Measurements from ENCODE around the gene BATF.

BATF gene

DNA sequence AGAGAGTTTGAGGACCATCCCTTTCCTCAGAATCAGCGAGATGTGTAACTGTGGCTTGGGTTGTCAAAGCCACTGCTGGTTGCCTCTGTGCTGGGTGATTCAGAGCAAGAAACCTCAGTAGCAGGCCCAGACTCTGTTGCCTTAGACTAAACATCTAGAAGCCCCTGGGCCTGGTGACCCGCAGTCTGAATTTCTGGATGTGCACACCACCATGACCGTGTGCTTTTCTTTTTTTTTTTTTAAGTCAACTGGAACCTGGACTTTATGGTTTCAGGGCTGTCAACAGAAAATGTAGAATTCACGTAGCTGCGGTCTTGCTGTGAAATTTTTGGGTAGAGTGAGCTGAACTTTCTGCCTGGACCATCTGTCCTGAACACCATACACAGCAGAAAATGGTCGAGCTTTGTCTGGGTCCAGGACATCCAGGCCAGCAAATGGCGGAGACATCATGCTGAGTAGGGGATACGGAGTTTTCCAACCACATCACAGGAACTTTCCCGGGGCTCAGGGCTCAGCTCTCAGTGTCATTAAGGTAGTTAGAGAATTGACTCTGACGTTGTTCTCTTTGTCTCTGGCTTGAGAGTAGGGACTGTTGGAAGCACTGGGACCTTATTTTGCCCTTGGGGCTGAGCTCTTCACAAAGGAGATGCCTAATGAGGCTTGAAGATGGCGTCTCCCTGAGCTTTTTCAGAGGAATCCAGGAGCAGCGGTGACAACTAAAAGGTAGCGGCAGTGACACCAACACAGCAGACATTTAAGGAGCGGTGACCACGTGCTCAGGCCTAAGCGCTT lies 23.0 kb upstream of the BATF start:
- peaks cover 11% of the 10 kb centered on the region for H3K4me1 ChIP-seq (ENCODE audit: control insufficient read depth, insufficient read depth, low read length)
- TF ChIP-seq ZNF596 (tag by site-specific recombination; IDR thresholded peaks at IDR 0.05) (no peak), ZSCAN23 (tag by site-specific recombination; IDR thresholded peaks at IDR 0.05) (no peak), ZBTB26 (tag by site-specific recombination; optimal IDR thresholded peaks at IDR 0.05) (no peak), ZNF621 (tag by site-specific recombination; IDR thresholded peaks at IDR 0.05) (no peak), ZNF513 (tag by site-specific recombination; IDR thresholded peaks at IDR 0.05) (no peak), ZNF610 (tag by site-specific recombination; IDR thresholded peaks at IDR 0.05; ENCODE audit: borderline replicate concordance) (no peak), ZNF175 (tag by site-specific recombination; IDR thresholded peaks at IDR 0.05) (no peak), ZSCAN30 (tag by site-specific recombination; IDR thresholded peaks at IDR 0.05) (no peak), ZNF654 (tag by site-specific recombination; IDR thresholded peaks at IDR 0.05; ENCODE audit: low read depth) (no peak), PRDM1 (tag by site-specific recombination; IDR thresholded peaks at IDR 0.05) (no peak), ZFHX2 (tag by site-specific recombination; conservative IDR thresholded peaks at IDR 0.05) (no peak), SP3 (tag by site-specific recombination; IDR thresholded peaks at IDR 0.05) (no peak), ZNF350 (tag by site-specific recombination; IDR thresholded peaks at IDR 0.05) (no peak), ZBTB8A (tag by site-specific recombination; IDR thresholded peaks at IDR 0.05) (no peak), ZNF2 (tag by site-specific recombination; IDR thresholded peaks at IDR 0.05) (no peak), ZNF521 (tag by site-specific recombination; IDR thresholded peaks at IDR 0.05) (no peak), ZNF114 (tag by site-specific recombination; IDR thresholded peaks at IDR 0.05) (no peak), ZNF155 (tag by site-specific recombination; IDR thresholded peaks at IDR 0.05) (no peak), RBAK (tag by site-specific recombination; IDR thresholded peaks at IDR 0.05) (no peak)
- H3K4me3 ChIP-seq (ENCODE audit: low read depth, low read length) = no peak overlapping the region
- POLR2A ChIA-PET = no interaction called here
- CTCF ChIA-PET = interaction anchor here (0.7 to 1.6 kb wide), 4 partner anchors 10 to 195 kb away, joined by 3 to 8 read pairs (median 4); no protein-coding TSS in a partner anchor
- H3K27ac ChIP-seq (ENCODE audit: extremely low read depth, low read depth, low read length) = no peak overlapping the region
- no peaks in the 10 kb centered on the region for H3K36me3 ChIP-seq (ENCODE audit: control insufficient read depth in 2 of 2, insufficient read depth in 1 of 2, low read length in 2 of 2)
- no peaks in the 10 kb centered on the region for H3K9me3 ChIP-seq (ENCODE audit: control insufficient read depth, insufficient read depth, low read depth, low read length)

DNA sequence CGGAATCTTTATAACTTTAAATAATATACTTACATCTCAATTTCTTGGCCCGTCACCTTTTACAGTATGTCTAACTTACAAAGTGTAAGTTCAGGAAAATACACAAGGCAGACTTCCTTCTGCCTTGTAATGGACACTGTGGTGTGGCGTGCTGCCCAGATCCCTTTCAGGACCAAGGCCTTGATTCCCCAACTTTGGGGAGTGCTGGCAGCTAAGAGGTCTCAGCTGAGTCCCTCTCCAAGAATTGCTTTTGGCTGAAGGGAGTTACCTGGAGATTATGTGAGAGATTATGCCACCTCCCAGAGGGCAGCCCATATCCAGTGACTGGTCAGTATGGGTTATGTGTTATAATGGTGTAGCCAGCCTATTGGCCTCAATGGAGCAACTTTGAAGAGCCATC lies 21.2 kb upstream of the BATF start:
- CTCF ChIA-PET = interaction anchor here (0.6 to 1.4 kb wide), 2 partner anchors 12 to 21 kb away, joined by 3 to 5 read pairs; no protein-coding TSS in a partner anchor
- no peak overlapping the region for H3K4me3 ChIP-seq (ENCODE audit: low read depth, low read length)
- POLR2A ChIA-PET = no interaction called here
- no peaks in the 10 kb centered on the region for H3K9me3 ChIP-seq (ENCODE audit: control insufficient read depth, insufficient read depth, low read depth, low read length)
- H3K27ac ChIP-seq (ENCODE audit: extremely low read depth, low read depth, low read length) = no peak overlapping the region
- H3K36me3 ChIP-seq (ENCODE audit: control insufficient read depth in 2 of 2, insufficient read depth in 1 of 2, low read length in 2 of 2) = no peaks in the 10 kb centered on the region
- H3K4me1 ChIP-seq (ENCODE audit: control insufficient read depth, insufficient read depth, low read length) = peaks cover under 1% of the 10 kb centered on the region; the same call in 1 of the 2 replicates
- TF ChIP-seq MZF1 (tag by site-specific recombination; IDR thresholded peaks at IDR 0.05; ENCODE audit: borderline replicate concordance) = 0 out of 2 replicates have a peak, but pooled peaks have one; percentile 52
- TF ChIP-seq HOXC10 (CRISPR knock-in tag; IDR thresholded peaks at IDR 0.05) = no peak
- TF ChIP-seq, protein P1, sequence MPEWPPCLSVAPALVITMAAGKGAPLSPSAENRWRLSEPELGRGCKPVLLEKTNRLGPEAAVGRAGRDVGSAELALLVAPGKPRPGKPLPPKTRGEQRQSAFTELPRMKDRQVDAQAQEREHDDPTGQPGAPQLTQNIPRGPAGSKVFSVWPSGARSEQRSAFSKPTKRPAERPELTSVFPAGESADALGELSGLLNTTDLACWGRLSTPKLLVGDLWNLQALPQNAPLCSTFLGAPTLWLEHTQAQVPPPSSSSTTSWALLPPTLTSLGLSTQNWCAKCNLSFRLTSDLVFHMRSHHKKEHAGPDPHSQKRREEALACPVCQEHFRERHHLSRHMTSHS (tag by site-specific recombination; IDR thresholded peaks at IDR 0.05) = no peak
- no peak for TF ChIP-seq BCL11B (tag by site-specific recombination; IDR thresholded peaks at IDR 0.05; ENCODE audit: low read depth)
